ENCODE results near the gene DQX1.

DQX1 gene

DNA sequence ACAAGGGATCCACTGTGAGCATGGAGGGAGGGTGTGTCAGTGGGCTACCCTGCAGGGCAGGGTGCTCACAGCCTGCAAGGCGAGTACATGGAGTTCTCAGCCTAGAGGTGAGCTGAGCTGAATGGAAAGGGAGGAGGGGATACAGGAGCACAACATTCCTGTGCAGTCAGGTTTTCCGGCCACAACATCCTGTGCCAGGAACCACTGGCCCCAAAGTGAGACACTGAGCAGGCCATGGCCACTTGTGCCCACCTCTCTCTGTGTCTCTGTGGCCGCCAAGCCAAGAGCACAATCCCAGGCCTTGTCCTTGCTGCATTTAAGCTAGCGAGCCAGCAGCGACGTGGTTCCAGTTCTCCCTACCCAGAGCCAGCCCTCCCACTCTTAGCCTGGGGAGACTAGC lies 34.6 kb upstream of the DQX1 start:
- no peak for DNase-seq (ENCODE audit: low read depth)
- TF ChIP-seq, protein P1, sequence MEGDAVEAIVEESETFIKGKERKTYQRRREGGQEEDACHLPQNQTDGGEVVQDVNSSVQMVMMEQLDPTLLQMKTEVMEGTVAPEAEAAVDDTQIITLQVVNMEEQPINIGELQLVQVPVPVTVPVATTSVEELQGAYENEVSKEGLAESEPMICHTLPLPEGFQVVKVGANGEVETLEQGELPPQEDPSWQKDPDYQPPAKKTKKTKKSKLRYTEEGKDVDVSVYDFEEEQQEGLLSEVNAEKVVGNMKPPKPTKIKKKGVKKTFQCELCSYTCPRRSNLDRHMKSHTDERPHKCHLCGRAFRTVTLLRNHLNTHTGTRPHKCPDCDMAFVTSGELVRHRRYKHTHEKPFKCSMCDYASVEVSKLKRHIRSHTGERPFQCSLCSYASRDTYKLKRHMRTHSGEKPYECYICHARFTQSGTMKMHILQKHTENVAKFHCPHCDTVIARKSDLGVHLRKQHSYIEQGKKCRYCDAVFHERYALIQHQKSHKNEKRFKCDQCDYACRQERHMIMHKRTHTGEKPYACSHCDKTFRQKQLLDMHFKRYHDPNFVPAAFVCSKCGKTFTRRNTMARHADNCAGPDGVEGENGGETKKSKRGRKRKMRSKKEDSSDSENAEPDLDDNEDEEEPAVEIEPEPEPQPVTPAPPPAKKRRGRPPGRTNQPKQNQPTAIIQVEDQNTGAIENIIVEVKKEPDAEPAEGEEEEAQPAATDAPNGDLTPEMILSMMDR (IDR thresholded peaks at IDR 0.05; ENCODE audit: low read length, missing control alignments), result no peak
- no peak overlapping the region for H3K4me3 ChIP-seq (replicated peaks; ENCODE audit: low read depth, low read length)

DNA sequence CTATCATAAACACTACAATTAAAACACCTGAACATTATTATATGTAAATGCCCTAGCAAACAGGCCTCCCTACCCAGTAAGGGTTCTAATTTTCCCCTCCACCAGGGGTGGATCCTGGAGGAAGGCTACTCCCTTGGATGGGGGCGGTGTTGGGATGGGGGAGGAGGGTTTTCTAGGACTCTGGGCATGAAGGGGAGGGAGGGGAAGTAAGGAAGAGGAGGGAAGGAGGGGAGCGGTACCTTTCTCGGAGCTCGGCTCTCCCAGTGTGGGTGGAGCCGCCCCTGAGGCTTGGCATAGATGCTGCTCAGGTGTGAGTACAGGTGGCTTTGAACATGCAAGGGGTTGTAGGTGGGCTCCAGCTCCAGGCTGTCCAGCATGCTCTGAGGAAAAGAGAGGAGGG lies 33.9 kb upstream of the DQX1 start:
- no peak for DNase-seq (ENCODE audit: low read depth)
- no peak overlapping the region for H3K4me3 ChIP-seq (replicated peaks; ENCODE audit: low read depth, low read length)
- TF ChIP-seq, protein P1 (IDR thresholded peaks at IDR 0.05; ENCODE audit: low read length, missing control alignments), result no peak

DNA sequence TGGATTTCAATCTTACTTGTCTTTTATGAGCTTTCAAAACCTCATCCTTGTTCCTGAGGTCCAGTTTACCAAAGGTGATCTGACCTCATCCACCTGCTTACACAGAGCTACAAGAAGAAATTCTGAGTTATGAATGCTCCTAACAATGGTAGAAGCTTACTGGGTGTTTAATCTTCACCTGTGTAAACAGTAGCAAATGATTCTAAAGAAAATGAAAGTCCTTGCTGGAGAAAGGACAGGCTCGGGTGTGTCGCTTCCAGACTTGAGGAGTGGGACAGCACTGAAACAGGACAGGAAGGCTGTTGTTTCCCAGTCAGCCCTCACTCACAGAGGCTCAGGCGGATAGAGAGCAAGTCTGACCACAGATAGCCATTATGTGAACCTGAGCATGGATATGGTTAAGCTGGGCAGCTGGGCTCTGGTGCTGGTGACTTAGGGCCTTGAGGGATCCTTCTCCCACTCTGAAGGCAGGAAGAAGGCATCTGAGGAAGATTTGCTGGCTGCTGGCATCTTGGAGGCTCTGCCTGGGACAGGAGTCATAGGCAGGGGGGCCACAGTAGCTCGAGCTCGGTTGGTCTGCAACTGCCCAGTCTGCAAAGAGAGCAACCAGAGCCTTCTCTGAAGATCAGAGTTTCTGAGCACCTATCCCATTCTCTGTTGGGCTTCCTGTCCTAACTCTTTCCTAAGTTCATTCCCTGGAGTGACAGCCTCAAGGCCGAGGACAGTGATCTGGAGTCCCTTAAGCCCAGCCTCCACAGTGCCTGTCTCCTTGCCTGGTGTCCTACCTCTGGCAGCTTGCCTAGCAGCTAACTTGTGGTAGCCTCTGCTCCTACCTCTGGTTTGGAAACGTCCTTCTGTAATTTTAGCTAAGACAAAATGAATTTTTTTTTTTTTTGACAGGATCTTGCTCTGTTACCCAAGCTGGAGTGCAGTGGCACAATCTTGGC lies 32.5 kb upstream of the DQX1 start:
- TF ChIP-seq, protein P1 (IDR thresholded peaks at IDR 0.05; ENCODE audit: low read length, missing control alignments), result no peak
- no peak overlapping the region for H3K4me3 ChIP-seq (replicated peaks; ENCODE audit: low read depth, low read length)
- no peak for DNase-seq (ENCODE audit: low read depth)

DNA sequence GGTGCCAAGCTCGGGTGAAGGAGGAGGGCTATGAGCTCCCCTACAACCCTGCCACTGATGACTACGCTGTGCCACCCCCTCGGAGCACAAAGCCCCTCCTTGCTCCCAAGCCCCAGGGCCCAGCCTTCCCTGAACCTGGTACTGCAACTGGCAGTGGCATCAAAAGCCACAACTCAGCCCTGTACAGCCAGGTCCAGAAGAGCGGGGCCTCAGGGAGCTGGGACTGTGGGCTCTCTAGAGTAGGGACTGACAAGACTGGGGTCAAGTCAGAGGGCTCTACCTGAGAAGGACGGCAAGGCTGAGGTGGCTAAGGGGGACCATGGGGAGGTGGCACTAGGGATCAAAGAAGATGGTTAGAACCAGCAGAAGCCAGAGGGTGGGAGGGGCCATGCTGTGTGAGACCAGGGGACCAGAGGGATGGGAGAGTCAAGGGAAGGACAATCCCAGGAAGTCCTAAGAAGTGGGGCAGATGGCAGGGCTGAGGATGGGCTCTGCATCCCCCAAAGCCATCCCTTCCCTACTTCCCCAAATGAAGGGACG lies 30.9 kb upstream of the DQX1 start:
- no peak overlapping the region for H3K4me3 ChIP-seq (replicated peaks; ENCODE audit: low read depth, low read length)
- DNase-seq (ENCODE audit: low read depth), result no peak
- TF ChIP-seq, protein P1 (IDR thresholded peaks at IDR 0.05; ENCODE audit: low read length, missing control alignments), result no peak

DNA sequence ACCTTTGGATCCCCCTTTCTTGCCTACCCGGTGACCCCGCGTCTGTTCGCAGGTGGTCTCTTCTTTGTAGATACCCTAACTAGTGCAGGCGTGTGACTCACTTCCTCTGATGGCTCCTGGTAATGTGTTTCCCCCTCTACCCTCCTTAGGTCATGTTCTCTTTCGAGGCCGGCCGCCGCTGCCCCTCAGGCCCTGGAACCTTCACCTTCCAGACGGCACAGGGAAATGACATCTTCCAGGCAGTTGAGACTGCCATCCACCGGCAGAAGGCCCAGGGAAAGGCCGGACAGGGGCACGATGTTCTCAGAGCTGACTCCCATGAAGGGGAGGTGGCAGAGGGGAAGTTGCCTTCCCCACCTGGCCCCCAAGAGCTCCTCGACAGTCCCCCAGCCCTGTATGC lies 30.1 kb upstream of the DQX1 start:
- no peak overlapping the region for H3K4me3 ChIP-seq (replicated peaks; ENCODE audit: low read depth, low read length)
- TF ChIP-seq, protein P1 (IDR thresholded peaks at IDR 0.05; ENCODE audit: low read length, missing control alignments), result no peak
- no peak for DNase-seq (ENCODE audit: low read depth)

DNA sequence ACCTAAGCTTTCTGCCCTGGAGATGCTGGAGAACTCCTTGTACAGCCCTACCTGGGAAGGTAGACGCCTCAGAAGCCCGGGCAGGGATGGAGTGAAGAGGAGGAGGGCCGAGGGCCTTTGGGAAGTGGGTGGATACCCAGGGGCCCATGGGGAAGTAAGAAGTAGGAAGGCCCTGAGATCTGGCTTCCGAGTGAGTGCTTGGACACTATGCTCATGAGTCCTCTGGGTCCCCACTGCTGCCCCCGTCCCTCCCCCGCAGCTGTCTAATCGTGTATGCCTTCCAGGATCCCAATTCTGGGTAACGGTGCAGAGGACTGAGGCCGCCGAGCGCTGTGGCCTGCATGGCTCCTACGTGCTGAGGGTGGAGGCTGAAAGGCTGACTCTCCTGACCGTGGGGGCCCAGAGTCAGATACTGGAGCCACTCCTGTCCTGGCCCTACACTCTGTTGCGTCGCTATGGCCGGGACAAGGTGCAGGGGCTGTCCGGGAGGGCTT lies 29.6 kb upstream of the DQX1 start:
- H3K4me3 ChIP-seq (replicated peaks; ENCODE audit: low read depth, low read length), result peak overlapping the region; percentile 95
- DNase-seq (ENCODE audit: low read depth), result no peak
- TF ChIP-seq, protein P1 (IDR thresholded peaks at IDR 0.05; ENCODE audit: low read length, missing control alignments), result no peak

All from fibroblast of pulmonary artery (primary cell).